8988T (cell line): ENCODE measurements around the gene TTC39C.
"Not testable (repeated sequence)": the region's sequence is repeated elsewhere in the genome, so short reads cannot be mapped to it uniquely, and the experiment has no call there.

ENCODE experiments used
- DNase-seq: peaks from one replicate; pipeline ENCODE4 v3.0.0; 2011

Gene TTC39C

GRCh38 chr18:24018299-24018886 lies 3.8 kb downstream of the TTC39C start:
- no peak for DNase-seq

- DNase-seq: no peak
These were observed 5.2 kb downstream of the TTC39C start for GRCh38 chr18:24019641-24020331.

GRCh38 chr18:24021505-24021904 lies 7.0 kb downstream of the TTC39C start:
- DNase-seq: no peak

- no peak for DNase-seq
These were observed 7.6 kb downstream of the TTC39C start for GRCh38 chr18:24022161-24022560.

GRCh38 chr18:24023185-24023814 lies 8.7 kb downstream of the TTC39C start:
- DNase-seq: peak; percentile 58

- DNase-seq: no peak
These were observed 9.9 kb downstream of the TTC39C start for GRCh38 chr18:24024425-24024824.

GRCh38 chr18:24026457-24026856 lies 11.9 kb downstream of the TTC39C start:
- no peak for DNase-seq

GRCh38 chr18:24027156-24027827 lies 12.7 kb downstream of the TTC39C start:
- DNase-seq: no peak

GRCh38 chr18:24028946-24029345 lies 14.4 kb downstream of the TTC39C start:
- not testable (repeated sequence) for DNase-seq

GRCh38 chr18:24031318-24031717 lies 16.8 kb downstream of the TTC39C start:
- DNase-seq: no peak

GRCh38 chr18:24031916-24032315 lies 17.4 kb downstream of the TTC39C start:
- no peak for DNase-seq

- no peak for DNase-seq
These were observed 19.3 kb downstream of the TTC39C start for GRCh38 chr18:24033641-24034412.

- DNase-seq: no peak
These were observed 20.8 kb downstream of the TTC39C start for GRCh38 chr18:24035316-24035715.

- DNase-seq: no peak
These were observed 25.1 kb downstream of the TTC39C start for GRCh38 chr18:24039671-24040070.

GRCh38 chr18:24041691-24042090 lies 27.1 kb downstream of the TTC39C start:
- DNase-seq: no peak

- no peak for DNase-seq
These were observed 28.8 kb downstream of the TTC39C start for GRCh38 chr18:24043403-24043802.

GRCh38 chr18:24048261-24048660 lies 33.7 kb downstream of the TTC39C start:
- DNase-seq: no peak

GRCh38 chr18:24049142-24049541 lies 34.6 kb downstream of the TTC39C start:
- DNase-seq: no peak

- DNase-seq: no peak
These were observed 36.7 kb downstream of the TTC39C start for GRCh38 chr18:24051031-24051947.

- DNase-seq: no peak
These were observed 37.5 kb downstream of the TTC39C start for GRCh38 chr18:24052053-24052452.

GRCh38 chr18:24053211-24053610 lies 38.7 kb downstream of the TTC39C start:
- DNase-seq: no peak

- DNase-seq: no peak
These were observed 39.6 kb downstream of the TTC39C start for GRCh38 chr18:24054130-24054529.
